RWPE2 (cell line): ENCODE data around the gene PER2.

Source experiments
- ATAC-seq: fragments of 200-7000 bp; cut with Tn5 transposase; 3 replicates; pipeline ENCODE4 v1.9.1; 2021; ENCODE audit warnings: low read depth
- DNase-seq: peaks from one replicate; pipeline ENCODE4 v3.0.0-alpha.2; 2020; ENCODE audit warnings: low spot score
- H3K27ac ChIP-seq: fragments of 450-650 bp; 2 replicates; pipeline ENCODE4 v1.5.1; 2017; ENCODE audit warnings: mild to moderate bottlenecking; ENCODE audit not compliant: poor library complexity, severe bottlenecking
- H3K27me3 ChIP-seq: fragments of 250-450 bp; sonication (Bioruptor Pico); 2 replicates; pipeline ENCODE4 v1.5.1; 2021; ENCODE audit warnings: mild to moderate bottlenecking, moderate library complexity; ENCODE audit not compliant: insufficient read depth, poor library complexity, severe bottlenecking
- H3K36me3 ChIP-seq: fragments of 250-450 bp; sonication (Bioruptor Pico); 2 replicates; pipeline ENCODE4 v1.5.1; 2020; ENCODE audit warnings: low read depth, mild to moderate bottlenecking, moderate library complexity
- H3K4me1 ChIP-seq: fragments of 250-450 bp; sonication (Bioruptor Pico); 2 replicates; pipeline ENCODE4 v1.5.1; 2021; ENCODE audit warnings: mild to moderate bottlenecking, moderate library complexity; ENCODE audit not compliant: insufficient read depth, poor library complexity, severe bottlenecking
- H3K4me3 ChIP-seq: fragments of 250-450 bp; sonication (Bioruptor Pico); 2 replicates; pipeline ENCODE4 v1.5.1; 2021; ENCODE audit warnings: mild to moderate bottlenecking, moderate library complexity; ENCODE audit not compliant: severe bottlenecking
- H3K9me3 ChIP-seq: fragments of 250-450 bp; sonication (Bioruptor Pico); 2 replicates; pipeline ENCODE4 v1.5.1; 2021; ENCODE audit warnings: mild to moderate bottlenecking, moderate library complexity; ENCODE audit not compliant: severe bottlenecking
- TF ChIP-seq, protein P1 (sequence below): fragments of 450-650 bp; IDR thresholded peaks from one replicate; pipeline ENCODE4 v1.5.1; 2017; ENCODE audit warnings: mild to moderate bottlenecking, moderate library complexity; ENCODE audit not compliant: poor library complexity, severe bottlenecking

PER2 gene

DNA sequence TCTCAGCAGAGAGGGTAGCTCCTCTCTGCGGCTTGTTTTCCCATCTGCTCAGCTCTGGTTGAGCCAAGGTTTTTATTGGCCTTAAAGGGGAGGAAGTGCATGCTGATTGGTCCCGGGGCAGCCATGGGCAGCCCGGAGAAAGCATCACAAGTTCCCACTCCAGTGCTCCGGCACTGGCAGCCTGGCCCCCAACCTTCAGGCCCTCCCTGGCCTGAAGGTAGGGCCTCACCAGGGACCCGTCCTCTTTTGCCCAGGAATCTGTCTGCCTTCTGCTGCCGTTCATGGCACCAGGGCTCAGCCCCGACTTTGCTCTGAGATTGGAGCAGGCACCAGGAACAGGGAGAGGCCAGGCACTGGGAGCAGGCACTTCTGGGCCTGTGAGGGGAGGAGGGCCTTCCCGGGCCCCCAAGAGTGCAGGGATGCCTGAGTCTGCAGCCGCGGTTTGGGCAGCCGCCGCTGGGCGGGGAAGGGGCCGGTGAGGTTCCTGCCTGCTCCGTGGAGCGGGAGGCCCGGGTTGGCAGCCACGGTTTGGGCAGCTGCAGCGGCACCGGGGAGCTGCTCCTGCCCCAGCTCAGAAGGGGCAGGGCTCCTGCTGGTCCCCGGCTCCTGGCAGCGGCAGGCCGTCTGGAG, 67.4 kb downstream of the PER2 start:
- TF ChIP-seq, protein P1, sequence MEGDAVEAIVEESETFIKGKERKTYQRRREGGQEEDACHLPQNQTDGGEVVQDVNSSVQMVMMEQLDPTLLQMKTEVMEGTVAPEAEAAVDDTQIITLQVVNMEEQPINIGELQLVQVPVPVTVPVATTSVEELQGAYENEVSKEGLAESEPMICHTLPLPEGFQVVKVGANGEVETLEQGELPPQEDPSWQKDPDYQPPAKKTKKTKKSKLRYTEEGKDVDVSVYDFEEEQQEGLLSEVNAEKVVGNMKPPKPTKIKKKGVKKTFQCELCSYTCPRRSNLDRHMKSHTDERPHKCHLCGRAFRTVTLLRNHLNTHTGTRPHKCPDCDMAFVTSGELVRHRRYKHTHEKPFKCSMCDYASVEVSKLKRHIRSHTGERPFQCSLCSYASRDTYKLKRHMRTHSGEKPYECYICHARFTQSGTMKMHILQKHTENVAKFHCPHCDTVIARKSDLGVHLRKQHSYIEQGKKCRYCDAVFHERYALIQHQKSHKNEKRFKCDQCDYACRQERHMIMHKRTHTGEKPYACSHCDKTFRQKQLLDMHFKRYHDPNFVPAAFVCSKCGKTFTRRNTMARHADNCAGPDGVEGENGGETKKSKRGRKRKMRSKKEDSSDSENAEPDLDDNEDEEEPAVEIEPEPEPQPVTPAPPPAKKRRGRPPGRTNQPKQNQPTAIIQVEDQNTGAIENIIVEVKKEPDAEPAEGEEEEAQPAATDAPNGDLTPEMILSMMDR = no peak
- Histone ChIP-seq H3K27ac (no peak overlapping the region), H3K27me3 (no peaks in the 10 kb centered on the region), H3K4me3 (no peak overlapping the region), H3K36me3 (no peaks in the 10 kb centered on the region), H3K9me3 (no peaks in the 10 kb centered on the region), H3K4me1 (no peaks in the 10 kb centered on the region)
- DNase-seq = no peak
- no peak for ATAC-seq

DNA sequence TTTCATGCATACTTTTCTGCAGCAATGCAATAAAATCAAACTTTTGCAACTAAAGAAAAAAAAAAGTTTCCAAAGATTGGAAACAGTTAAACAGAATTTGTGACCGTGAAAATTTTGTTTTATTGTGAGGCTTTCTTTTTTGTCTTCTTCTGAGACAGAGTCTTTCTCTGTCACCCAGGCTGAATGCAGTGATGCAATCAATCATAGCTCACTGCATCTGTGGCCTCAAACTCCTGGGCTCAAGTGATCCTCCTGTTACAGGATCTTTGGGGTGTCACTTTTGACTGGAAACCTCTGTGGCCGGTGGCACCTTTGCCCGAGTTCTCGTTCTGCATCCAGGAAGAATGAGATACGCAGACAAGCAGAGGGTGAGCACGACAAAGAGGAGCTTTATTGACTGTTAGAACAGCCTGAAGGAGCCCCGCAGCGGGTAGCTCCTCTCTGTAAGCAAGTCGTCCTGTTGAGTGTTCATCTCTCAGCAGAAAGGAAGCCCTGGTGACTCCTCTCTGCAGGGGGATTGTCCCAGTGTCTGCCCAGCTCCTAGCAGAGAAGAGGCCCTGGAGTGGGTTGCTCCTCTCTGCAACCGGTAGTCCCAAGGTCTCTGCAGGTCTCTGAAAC, 68.0 kb downstream of the PER2 start:
- H3K9me3 ChIP-seq = no peaks in the 10 kb centered on the region
- H3K27ac ChIP-seq = no peak overlapping the region
- H3K36me3 ChIP-seq = no peaks in the 10 kb centered on the region
- TF ChIP-seq, protein P1 = no peak
- ATAC-seq = no peak
- no peaks in the 10 kb centered on the region for H3K27me3 ChIP-seq
- DNase-seq = no peak
- no peaks in the 10 kb centered on the region for H3K4me1 ChIP-seq
- no peak overlapping the region for H3K4me3 ChIP-seq

DNA sequence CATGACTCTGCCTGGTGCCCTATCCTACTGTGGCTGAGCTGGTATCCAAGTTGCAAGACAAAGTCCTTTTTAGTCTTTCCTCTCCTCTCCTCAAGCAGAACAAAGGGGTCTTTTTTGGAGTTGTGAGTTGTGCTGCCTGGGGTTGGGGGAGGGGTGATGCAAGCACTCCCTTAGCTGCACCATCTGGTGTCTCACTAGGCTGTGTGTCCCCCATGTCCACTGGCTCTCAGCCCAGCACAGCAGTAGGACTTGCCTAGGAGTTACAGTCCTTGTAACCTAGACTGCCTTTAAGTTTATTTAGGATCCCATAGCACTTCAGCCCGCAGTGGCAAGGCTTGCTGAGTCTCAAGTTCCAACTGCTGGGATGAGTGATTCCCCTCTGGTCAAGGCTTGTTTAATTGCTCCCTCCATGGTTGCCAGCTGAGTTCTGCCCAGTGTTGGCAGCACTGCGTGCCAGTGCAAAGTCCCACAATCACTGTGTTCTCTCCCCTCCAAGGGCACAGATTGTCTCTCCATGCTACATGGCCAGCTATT, 71.7 kb downstream of the PER2 start:
- H3K27ac ChIP-seq = no peak overlapping the region
- H3K4me1 ChIP-seq = no peaks in the 10 kb centered on the region
- TF ChIP-seq, protein P1 = no peak
- no peaks in the 10 kb centered on the region for H3K27me3 ChIP-seq
- no peak overlapping the region for H3K4me3 ChIP-seq
- H3K9me3 ChIP-seq = no peaks in the 10 kb centered on the region
- ATAC-seq (no peak), DNase-seq (no peak)
- H3K36me3 ChIP-seq = no peaks in the 10 kb centered on the region

DNA sequence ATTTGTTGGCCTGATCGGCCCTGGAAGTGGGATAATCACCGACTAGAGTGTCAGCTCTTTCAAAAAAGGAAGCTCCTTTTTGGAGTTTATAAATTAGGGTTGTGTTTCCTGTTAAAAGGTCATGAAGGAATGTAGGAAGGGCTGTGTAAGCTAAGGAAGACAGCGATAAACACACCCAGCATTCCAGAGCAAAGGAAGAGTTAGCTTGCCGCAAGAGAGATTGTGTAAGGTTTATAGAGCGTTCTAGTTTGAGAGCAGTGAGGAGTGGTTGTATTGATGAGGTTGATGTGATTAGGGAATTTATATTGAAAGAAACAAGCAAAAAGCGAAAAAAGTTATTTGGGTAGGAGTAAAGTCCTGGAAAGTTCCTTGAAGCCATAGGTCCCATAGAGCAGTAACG, 81.4 kb downstream of the PER2 start:
- DNase-seq (no peak), ATAC-seq (no peak)
- Histone ChIP-seq H3K36me3 (no peaks in the 10 kb centered on the region; the same call in 1 of the 2 replicates), H3K27me3 (no peaks in the 10 kb centered on the region), H3K4me1 (no peaks in the 10 kb centered on the region), H3K9me3 (no peaks in the 10 kb centered on the region), H3K27ac (no peak overlapping the region), H3K4me3 (no peak overlapping the region)
- TF ChIP-seq, protein P1 = no peak
